SK-N-SH treated with all-trans-retinoic acid at 6 μM for 48 hours (cell line): ENCODE measurements around the gene STAT2.
"Not testable (repeated sequence)": the region's sequence is repeated elsewhere in the genome, so short reads cannot be mapped to it uniquely, and the experiment has no call there.

Experiments
- ATAC-seq: fragments of 200-7000 bp; cut with Tn5 transposase; 3 replicates; pipeline ENCODE4 v1.9.1; 2020; ENCODE audit warnings: mild to moderate bottlenecking, moderate library complexity
- ARNTL ChIP-seq: fragments of 450-650 bp; formaldehyde crosslinking; IDR thresholded peaks from 2 replicates; pipeline ENCODE4 v1.5.0; 2020; ENCODE audit warnings: low read depth, mild to moderate bottlenecking, moderate library complexity, borderline replicate concordance
- ESRRG ChIP-seq: fragments of 250-450 bp; sonication (Bioruptor Pico); IDR thresholded peaks from 2 replicates; pipeline ENCODE4 v1.6.1; 2021; ENCODE audit warnings: mild to moderate bottlenecking
- GLIS3 ChIP-seq: fragments of 250-450 bp; sonication (Bioruptor Pico); IDR thresholded peaks from 2 replicates; pipeline ENCODE4 v1.5.0; 2020; ENCODE audit warnings: mild to moderate bottlenecking, moderate library complexity
- OSR1 ChIP-seq: fragments of 250-450 bp; sonication (Bioruptor Pico); IDR thresholded peaks from 2 replicates; pipeline ENCODE4 v1.8.0; 2022; ENCODE audit warnings: moderate library complexity, mild to moderate bottlenecking, inconsistent platforms
- PPARA ChIP-seq: fragments of 250-450 bp; sonication (Bioruptor Pico); IDR thresholded peaks from 2 replicates; pipeline ENCODE4 v1.5.0; 2020; ENCODE audit warnings: mild to moderate bottlenecking, borderline replicate concordance
- RARB ChIP-seq: fragments of 250-450 bp; sonication (Bioruptor Pico); IDR thresholded peaks from 2 replicates; pipeline ENCODE4 v1.8.0; 2021; ENCODE audit warnings: mild to moderate bottlenecking, moderate library complexity
- TCF4 ChIP-seq: fragments of 250-450 bp; sonication (Bioruptor Pico); IDR thresholded peaks from 2 replicates; pipeline ENCODE4 v1.8.0; 2021; ENCODE audit warnings: mild to moderate bottlenecking, moderate library complexity, borderline replicate concordance
- ZFP3 ChIP-seq: fragments of 250-450 bp; sonication (Bioruptor Pico); IDR thresholded peaks from 2 replicates; pipeline ENCODE4 v1.5.0; 2020; ENCODE audit warnings: mild to moderate bottlenecking, moderate library complexity
- ZNF565 ChIP-seq: fragments of 450-650 bp; formaldehyde crosslinking; conservative IDR thresholded peaks from 2 replicates; pipeline ENCODE4 v1.5.0; 2020; ENCODE audit warnings: low read depth, mild to moderate bottlenecking, moderate library complexity
- ZNF8 ChIP-seq: fragments of 450-650 bp; formaldehyde crosslinking; IDR thresholded peaks from 2 replicates; pipeline ENCODE4 v1.5.0; 2020; ENCODE audit warnings: mild to moderate bottlenecking, moderate library complexity
- TF ChIP-seq, protein P1 (sequence below): fragments of 250-450 bp; sonication (Bioruptor Pico); IDR thresholded peaks from 2 replicates; pipeline ENCODE4 v1.8.0; 2020; ENCODE audit warnings: mild to moderate bottlenecking, moderate library complexity, borderline replicate concordance
- TF ChIP-seq, protein P2 (sequence below): fragments of 250-450 bp; sonication (Bioruptor Pico); IDR thresholded peaks from 2 replicates; pipeline ENCODE4 v1.8.0; 2021; ENCODE audit warnings: low read depth, mild to moderate bottlenecking, moderate library complexity, borderline replicate concordance

The STAT2 gene

DNA sequence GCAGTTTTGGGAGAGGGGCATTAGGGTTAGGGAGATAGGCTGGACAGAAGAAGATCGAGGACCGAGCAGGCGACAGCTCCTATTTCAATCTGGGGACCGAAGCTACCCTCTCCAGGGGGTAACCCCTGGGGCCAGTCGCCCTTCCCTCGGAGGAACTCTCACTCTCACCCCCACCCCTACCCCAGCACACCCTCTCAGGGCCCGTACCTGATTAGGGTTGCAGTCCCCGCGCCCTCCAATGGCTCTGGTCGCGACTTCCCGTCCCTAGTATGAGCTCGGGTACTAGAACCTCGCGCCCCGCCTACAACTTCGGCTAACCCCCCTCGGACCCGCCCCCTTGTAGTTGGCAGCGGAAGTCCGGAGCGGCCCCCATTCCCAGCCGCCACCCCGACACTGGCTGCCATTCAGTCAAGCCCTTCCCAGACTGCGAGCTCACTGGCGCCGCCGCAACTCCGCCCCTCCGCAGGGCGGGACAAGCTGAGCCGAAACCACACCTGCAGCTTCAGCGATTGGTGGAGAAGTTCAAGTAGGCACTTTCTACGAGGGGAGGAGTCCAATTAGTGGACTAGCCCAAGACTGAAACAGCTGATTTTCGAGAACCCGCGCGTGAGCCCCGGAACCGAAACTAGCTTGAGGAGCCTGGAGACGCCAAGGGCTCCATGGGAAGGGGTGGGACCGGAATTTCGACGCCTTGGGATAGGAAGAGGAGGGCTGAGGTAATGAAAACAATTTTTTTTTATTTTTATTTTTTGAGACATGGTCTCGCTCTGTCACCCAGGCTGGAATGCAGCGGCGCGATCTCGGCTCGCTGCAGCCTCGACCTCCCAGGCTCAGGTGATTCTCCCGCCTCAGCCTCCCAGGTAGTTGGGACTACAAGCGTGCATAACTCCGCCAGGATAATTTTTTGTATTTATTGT, at the start of gene STAT2:
Gene STAT2, minus strand, starts transcription at position 257 of the 917 bp plus-strand sequence. CDS start 3,536 bp downstream, outside the sequence.
- ATAC-seq, result peak; percentile 98
- TF ChIP-seq PPARA (CRISPR knock-in tag) (no peak), GLIS3 (no peak), ARNTL (CRISPR knock-in tag) (no peak), ZNF8 (no peak)
- TF ChIP-seq, protein P1, sequence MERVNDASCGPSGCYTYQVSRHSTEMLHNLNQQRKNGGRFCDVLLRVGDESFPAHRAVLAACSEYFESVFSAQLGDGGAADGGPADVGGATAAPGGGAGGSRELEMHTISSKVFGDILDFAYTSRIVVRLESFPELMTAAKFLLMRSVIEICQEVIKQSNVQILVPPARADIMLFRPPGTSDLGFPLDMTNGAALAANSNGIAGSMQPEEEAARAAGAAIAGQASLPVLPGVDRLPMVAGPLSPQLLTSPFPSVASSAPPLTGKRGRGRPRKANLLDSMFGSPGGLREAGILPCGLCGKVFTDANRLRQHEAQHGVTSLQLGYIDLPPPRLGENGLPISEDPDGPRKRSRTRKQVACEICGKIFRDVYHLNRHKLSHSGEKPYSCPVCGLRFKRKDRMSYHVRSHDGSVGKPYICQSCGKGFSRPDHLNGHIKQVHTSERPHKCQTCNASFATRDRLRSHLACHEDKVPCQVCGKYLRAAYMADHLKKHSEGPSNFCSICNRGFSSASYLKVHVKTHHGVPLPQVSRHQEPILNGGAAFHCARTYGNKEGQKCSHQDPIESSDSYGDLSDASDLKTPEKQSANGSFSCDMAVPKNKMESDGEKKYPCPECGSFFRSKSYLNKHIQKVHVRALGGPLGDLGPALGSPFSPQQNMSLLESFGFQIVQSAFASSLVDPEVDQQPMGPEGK (CRISPR knock-in tag), result no peak

DNA sequence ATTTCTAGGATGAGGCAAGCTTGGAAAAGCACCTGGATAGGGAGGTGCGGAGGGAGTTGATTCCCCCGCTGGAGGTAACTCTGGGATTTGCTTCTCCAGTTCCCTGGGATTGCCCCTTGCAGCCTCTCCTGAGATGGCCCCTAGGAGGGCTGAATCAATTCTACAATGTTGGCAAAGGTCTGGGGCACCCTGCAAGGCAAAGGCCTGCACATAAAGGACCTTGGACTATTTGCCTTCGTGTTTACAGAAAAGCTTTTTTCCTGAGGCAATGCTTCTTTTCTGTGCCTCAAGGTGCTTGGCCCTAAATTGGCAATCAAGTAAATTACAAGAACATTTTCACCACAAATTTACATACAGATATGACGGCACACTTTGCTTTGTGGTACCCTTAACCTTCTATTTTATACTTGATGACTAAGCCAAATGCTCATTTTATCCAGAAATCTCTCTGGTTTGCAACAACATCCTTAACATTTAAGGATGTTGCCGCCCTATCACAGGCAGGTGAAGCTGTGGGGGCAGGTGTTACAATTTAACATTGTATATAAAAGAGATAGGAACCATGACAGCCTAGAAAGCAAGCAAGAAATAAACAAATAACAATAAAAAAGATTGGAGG, 49.0 kb upstream of the STAT2 start:
- no peak for ATAC-seq
- no peak for TF ChIP-seq ESRRG (CRISPR knock-in tag)

DNA sequence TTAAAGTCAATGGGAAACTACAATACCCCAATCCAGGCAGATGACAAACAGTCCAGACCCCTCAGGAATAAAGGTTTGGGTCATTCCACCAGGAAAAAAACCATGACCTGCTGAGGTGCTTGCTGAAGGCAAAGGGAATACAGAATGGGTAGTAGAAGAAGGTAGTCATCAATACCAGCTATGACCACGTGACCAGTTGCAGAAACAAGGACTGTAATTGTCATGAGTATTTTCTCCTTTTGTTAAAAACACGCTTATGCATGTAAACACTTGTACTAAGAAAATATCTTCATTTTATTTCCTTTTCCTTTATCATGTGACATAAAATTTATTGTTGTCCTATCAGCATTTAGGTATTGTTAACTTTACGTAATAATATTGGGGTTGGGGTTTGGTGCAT, 44.3 kb upstream of the STAT2 start:
- not testable (repeated sequence) for ATAC-seq

DNA sequence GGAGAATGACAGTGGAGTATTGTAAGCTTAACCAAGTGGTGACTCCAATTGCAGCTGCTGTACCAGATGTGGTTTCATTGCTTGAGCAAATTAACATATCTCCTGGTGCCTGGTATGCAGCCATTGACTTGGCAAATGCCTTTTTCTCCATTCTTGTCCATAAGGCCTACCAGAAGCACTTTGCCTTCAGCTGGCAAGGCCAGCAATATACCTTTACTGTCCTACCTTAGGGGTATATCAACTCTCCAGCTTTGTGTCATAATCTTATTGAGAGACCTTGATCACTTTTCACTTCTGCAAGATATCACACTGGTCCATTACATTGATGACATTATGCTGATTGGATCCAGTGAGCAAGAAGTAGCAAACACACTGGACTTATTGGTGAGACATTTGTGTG, 41.7 kb upstream of the STAT2 start:
- not testable (repeated sequence) for ATAC-seq

DNA sequence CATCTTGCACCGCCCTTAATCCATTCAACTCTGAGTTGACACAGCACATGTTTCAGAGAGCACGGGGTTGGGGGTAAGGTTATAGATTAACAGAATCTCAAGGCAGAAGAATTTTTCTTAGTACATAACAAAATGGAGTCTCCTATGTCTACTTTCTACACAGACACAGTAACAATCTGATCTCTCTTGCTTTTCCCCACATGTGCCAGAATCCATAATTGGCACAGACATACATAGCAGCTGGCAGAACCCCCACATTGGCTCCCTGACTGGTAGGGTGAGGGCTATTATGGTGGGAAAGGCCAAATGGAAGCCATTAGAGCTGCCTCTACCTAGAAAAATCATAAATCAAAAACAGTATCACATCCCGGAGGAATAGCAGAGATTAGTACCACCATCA, 41.2 kb upstream of the STAT2 start:
- not testable (repeated sequence) for ATAC-seq

DNA sequence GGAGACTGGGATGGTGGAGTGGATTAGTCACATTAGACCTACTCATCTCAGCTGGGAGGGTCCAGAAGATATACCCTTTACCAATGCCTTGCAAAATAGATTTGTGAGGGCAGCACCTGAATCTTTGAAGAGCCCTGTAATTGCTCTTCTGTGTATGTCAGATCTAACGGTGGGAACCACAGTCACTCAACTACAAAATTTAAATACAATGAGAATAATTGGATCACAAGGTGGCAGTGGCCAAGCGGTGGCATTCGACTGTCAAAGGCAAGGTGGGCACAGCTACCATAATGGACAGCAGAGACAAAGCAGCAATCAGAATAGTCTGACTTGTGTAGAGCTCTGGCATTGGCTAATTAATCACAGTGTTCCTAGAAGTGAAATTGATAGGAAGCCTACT, 39.6 kb upstream of the STAT2 start:
- ATAC-seq, result not testable (repeated sequence)

DNA sequence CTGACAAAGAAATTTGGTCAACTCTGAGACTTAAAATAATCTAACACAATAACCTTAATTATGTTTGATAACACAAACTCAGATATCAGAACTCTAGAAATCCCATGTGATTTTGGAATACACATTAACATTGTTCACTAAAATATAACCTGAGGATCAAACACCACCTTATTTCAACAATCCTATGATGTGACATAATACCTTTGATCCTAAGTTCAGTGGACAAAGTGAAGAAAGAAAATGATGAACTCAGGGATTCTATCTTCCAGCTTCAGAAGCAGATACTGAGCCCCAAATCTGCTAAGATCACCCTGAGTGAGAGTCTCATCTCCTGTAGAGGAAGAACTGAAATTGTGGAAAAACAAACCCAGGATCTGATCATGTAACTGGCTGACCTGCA, 38.4 kb upstream of the STAT2 start:
- ATAC-seq, result no peak
- TF ChIP-seq PPARA (CRISPR knock-in tag), result no peak
- TF ChIP-seq ZFP3 (CRISPR knock-in tag), result no peak
- TF ChIP-seq ESRRG (CRISPR knock-in tag), result no peak
- TF ChIP-seq GLIS3, result no peak
- TF ChIP-seq OSR1 (CRISPR knock-in tag), result no peak
- TF ChIP-seq, protein P1 (CRISPR knock-in tag), result no peak
- TF ChIP-seq ARNTL (CRISPR knock-in tag), result no peak
- TF ChIP-seq TCF4 (CRISPR knock-in tag), result no peak
- TF ChIP-seq, all 23 proteins: peak for 0

DNA sequence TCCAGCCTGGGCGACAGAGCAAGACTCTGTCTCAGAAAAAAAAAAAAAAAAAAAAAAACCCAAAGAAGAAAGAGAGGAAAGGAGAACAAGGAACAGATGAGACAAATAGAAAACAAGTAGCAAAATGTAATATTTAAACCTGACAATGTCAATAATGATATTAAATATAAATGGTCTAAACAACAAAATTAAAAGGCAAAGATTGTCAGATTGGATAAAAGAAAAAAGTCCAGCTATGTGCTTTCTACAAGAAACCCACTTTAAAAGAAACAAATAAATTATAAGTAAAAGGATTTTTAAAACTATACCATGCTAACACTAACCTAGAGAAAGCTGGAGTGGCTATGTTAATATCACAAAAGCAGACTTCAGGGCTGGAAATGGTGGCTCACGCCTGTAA, 32.4 kb upstream of the STAT2 start:
- no peak for ATAC-seq
- TF ChIP-seq ZFP3 (CRISPR knock-in tag), result no peak

DNA sequence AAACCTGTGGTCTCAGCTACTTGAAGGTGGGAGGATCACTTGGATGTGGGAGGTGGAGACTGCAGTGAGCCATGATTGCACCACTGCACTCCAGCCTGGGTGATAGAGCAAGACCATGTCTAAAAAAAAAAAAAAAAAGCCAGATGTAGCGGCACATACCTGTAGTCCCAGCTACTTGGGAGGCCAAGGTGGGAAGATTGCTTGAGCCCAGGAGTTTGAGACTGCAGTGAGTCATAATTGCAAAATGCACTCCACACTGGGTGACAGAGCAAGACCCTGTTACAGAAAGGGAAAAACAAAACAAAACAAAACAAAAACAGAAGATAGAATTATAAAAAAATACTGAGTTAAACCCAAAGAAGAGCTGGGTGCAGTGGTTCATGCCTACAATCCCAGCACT, 31.8 kb upstream of the STAT2 start:
- TF ChIP-seq, protein P2, sequence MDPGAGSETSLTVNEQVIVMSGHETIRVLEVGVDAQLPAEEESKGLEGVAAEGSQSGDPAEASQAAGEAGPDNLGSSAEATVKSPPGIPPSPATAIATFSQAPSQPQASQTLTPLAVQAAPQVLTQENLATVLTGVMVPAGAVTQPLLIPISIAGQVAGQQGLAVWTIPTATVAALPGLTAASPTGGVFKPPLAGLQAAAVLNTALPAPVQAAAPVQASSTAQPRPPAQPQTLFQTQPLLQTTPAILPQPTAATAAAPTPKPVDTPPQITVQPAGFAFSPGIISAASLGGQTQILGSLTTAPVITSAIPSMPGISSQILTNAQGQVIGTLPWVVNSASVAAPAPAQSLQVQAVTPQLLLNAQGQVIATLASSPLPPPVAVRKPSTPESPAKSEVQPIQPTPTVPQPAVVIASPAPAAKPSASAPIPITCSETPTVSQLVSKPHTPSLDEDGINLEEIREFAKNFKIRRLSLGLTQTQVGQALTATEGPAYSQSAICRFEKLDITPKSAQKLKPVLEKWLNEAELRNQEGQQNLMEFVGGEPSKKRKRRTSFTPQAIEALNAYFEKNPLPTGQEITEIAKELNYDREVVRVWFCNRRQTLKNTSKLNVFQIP, result no peak
- TF ChIP-seq, protein P1 (CRISPR knock-in tag), result no peak
- no peak for TF ChIP-seq ZFP3 (CRISPR knock-in tag)
- no peak for TF ChIP-seq RARB (CRISPR knock-in tag)
- TF ChIP-seq ZNF565 (CRISPR knock-in tag), result no peak
- no peak for TF ChIP-seq TCF4 (CRISPR knock-in tag)
- ATAC-seq, result no peak
